Epithelial cell of esophagus (primary cell): ENCODE results near the gene PLCB1.
"Not testable (repeated sequence)": the region's sequence is repeated elsewhere in the genome, so short reads cannot be mapped to it uniquely, and the experiment has no call there.

Source experiments
- DNase-seq: peaks from one replicate; pipeline ENCODE4 v3.0.0; 2010; ENCODE audit warnings: low read depth
- H3K4me3 ChIP-seq: 2 replicates; pipeline ENCODE4 v1.5.1; 2011; ENCODE audit warnings: mild to moderate bottlenecking, low read length, control low read depth
- CTCF ChIP-seq: IDR thresholded peaks from 2 replicates; pipeline ENCODE4 v1.5.1; 2011; ENCODE audit warnings: low read depth, mild to moderate bottlenecking, low read length, control low read depth, inconsistent platforms; ENCODE audit not compliant: insufficient read depth; ENCODE audit errors: missing control alignments

Gene PLCB1

GRCh38 chr20:8834851-8835250 is 702.8 kb downstream of the PLCB1 start:
- no peak for DNase-seq
- H3K4me3 ChIP-seq = no peak overlapping the region
- TF ChIP-seq CTCF = no peak

- H3K4me3 ChIP-seq = no peak overlapping the region
- peak; percentile 44 for DNase-seq
- TF ChIP-seq CTCF = no peak
Observed at GRCh38 chr20:8837396-8837795, 705.3 kb downstream of the PLCB1 start.

GRCh38 chr20:8842525-8842924 is 710.5 kb downstream of the PLCB1 start:
- H3K4me3 ChIP-seq = no peak overlapping the region
- no peak for DNase-seq
- TF ChIP-seq CTCF = no peak

GRCh38 chr20:8844179-8844578 is 712.1 kb downstream of the PLCB1 start:
- no peak overlapping the region for H3K4me3 ChIP-seq
- no peak for DNase-seq
- TF ChIP-seq CTCF = no peak

- no peak for TF ChIP-seq CTCF
- DNase-seq = no peak
- H3K4me3 ChIP-seq = no peak overlapping the region
Observed at GRCh38 chr20:8849990-8850389, 717.9 kb downstream of the PLCB1 start.

GRCh38 chr20:8851446-8851845 is 719.4 kb downstream of the PLCB1 start:
- no peak for DNase-seq
- TF ChIP-seq CTCF = no peak
- no peak overlapping the region for H3K4me3 ChIP-seq

GRCh38 chr20:8851919-8852318 is 719.9 kb downstream of the PLCB1 start:
- H3K4me3 ChIP-seq, DNase-seq: not testable (repeated sequence)

- H3K4me3 ChIP-seq = not testable (repeated sequence)
- DNase-seq = peak; percentile 3
Observed at GRCh38 chr20:8853211-8853610, 721.1 kb downstream of the PLCB1 start.
